GM21381 (cell line): Measurements from ENCODE around the gene UNC45A.

Source experiments
- ATAC-seq: cut with Tn5 transposase; IDR thresholded peaks from one replicate; pipeline ENCODE4 v1.9.1; 2021; ENCODE audit warnings: mild to moderate bottlenecking, moderate library complexity; ENCODE audit not compliant: unreplicated experiment

The UNC45A gene

DNA sequence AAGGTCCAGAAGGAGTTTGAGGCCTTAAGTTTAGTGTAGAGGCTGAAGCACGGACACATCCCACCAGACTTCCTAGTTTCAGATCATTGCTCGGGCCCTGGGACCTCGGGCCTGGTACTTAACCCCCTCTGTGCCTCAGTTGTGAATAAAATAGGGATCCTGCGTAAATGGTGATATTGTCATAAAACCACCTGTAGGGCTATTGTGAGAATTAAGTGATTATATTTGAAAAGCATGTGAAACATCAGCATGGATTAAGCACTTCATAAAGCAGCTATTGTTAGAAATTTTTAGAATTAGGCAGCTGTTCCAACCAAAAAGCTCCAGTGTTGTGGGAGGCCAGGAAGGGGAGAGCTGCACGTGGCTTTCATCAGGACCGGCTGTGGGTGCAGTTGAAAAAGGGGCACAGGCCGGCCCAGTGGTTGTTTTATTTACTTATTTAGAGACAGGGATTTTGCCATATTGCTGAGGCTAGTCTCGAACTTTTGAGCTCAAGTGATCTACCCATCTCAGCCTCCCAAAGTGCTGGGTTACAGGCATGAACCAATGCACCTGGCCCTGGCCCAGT is 24.0 kb downstream of the UNC45A start:
- no peak for ATAC-seq

GRCh38 chr15:90959894-90960293 is 24.8 kb downstream of the UNC45A start:
- no peak for ATAC-seq

DNA sequence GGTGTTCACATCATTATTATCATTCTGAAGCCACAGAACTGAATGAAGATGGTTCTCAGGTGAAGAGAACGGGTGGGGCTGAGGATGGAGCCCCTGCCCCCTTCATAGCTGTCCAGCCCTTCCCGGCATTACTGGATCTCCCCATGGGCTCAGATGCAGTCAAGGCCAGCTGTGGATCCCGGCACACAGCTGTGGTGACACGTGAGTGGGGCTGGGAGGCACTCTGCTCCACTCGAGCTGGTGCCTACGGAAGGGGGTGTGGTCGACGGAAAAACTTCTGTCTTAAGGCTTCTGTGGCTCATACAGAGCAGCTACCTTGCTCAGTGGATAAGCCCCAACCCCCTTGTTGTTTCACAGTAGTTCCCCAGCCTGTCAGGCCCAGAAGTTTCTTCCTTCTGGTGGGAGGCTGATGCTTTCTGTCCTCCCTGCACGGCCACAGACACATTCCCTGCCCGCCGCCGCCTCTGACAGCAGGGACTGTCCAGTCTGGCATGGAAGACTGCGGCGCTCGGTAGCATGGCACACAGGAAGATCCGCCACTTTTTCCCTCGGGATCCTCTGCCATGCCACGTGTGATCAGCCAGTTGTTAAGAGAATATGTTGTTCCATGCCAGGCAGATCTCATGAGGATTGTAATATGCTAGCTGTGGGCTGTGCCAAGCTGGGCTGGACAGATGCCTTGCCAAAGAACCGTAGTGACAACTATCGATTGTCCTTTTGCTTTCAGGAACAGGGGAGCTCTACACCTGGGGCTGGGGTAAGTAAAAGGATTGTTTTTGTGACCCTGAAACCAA is 25.4 kb downstream of the UNC45A start:
- no peak for ATAC-seq

DNA sequence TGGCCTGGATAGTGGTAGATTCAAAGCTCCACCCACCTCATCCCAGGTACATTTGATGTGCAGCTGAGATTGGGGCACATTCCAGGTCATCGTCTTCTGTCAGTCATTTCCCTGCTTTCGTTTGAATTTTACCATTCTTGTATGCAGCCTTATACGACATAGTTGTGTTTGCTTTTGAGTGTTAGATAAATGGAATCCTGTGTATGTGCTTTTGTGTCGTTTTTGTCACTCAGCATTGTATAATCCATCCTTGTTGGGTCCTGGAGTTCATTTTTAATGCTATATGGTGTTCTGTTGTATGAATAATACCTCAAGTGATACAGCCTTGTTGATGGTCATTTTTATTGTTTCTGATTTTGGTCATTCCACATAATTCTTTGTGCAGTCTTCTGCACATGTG is 26.9 kb downstream of the UNC45A start:
- ATAC-seq = no peak

DNA sequence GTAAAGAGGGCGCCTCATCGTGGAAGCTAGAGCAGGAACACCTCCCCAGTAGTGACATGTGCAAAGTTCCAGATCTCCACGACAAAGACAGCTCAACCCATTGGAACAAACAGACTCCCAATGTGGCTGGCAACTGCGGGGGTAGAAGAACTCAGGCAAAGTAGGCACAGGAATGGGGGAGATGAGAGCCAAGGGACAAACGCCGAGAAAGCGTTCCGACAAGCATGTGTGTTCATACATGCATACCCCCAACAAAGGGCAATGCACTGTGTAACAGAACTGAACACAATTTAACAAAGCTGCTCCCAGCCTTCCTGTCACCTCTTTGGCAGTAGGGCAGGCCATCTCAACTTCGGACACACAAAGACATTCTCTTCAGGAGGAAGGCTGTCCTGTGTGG is 31.2 kb downstream of the UNC45A start:
- no peak for ATAC-seq

DNA sequence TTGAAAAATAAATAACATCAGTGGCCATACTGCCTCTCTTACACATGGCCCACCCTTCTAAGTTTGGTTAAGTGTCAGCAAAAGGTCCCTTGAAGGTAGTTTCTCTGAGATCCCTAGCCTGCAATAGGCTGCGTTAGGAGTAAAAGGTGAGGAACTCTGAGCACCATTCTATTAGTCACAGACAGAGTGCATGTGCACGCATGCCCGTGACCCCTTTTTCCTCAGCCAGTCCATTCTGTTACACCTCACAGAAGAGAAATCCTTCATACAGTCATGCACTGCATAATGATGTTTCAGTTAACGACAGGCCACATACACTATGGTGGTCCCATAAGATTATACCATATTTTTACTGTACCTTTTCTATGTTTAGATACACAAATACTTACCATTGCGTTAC is 32.1 kb downstream of the UNC45A start:
- ATAC-seq = no peak

DNA sequence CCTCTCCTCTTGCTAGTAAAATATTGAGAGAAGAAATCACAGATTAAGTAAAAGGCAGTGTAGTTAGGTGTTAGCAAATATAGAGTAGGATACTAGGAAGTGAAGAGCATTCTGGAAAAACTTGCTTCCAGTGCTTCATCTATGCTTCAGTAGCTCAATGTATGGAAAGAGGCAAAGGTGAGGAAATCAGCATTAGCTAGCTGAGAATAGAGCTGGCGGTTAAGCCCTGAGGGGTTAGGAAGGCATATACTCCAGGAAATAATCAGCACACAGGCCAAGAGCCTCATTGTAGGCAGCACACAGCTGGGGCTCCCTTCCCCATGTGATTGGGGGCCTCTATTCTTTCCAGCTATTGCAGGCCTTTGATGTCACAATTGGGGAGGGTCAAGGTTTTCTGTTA is 33.3 kb downstream of the UNC45A start:
- ATAC-seq = no peak

DNA sequence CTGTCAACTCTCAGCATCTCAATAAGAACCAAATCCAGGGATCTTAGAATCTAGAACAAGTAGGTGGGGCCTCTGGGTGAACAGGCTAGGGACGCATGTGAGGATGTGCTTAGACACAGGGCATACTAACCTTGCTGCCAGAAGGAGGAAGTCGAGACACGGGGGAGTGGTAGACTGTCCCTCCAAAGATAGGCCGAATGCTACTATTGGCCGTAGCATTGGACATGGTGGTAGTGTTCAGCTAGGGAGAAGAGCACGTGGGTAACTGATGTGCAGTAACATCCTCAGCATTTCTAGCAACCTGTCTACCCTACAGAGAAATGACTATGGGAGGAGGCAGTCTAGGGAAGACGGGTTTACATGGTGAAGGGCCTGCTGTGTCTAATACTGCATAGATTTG is 35.2 kb downstream of the UNC45A start:
- no peak for ATAC-seq

DNA sequence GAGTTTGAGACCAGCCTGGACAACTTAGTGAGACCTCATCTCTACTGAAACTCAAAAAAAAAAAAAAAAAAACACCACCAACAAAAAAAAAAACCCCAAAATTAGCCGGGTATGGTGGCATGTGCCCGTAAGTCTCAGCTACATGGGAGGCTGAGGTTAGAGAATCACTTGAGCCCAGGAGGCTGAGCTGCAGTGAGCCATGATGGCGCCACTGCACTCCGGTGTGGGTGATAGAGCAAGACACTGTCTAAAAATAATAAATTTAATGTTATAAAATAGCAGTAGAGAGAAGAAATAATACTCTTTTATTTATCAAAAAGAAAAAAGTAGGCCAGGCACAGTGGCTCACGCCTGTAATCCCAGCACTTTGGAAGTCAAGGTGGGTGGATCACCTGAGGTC is 37.0 kb downstream of the UNC45A start:
- ATAC-seq = no peak

GRCh38 chr15:90974216-90974615 is 39.1 kb downstream of the UNC45A start:
- no peak for ATAC-seq

DNA sequence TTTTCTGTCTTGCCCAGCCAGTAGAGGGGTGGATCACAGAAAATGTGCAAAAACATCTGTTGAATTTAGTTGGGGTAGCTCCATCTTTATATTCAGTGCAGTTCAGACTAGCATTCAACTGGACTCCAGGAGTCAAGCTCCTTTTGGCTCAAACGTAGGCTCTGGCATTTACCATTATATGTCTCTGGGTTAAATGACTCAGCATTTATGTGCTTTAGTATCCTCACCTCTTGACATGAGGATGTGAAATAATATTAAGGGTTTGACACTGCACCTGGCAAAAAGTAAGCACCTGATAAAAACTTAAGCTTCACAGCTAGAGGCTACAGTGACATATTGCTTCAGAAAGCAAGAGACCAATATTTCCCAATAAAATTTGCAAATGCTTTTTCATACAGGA is 44.5 kb downstream of the UNC45A start:
- ATAC-seq = no peak

DNA sequence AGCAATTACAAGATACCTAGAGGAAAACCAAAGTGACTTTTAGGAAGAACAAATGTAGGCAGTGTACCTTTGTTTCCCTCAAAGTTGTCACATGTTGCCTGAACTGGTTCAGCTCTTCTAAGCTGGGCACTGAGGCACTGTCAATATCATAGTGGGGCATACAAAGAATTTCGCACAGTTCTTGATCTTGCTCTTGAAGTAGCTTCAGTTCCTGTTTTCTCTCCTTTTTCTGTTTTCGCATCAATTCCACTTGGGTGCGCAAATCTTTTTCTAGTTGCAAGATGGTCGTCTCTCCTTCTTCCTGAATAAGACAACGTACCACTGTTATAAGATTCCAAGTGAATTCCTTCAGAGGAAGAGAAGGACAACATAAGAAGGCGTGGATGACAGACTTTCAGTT is 46.6 kb downstream of the UNC45A start:
- peak; percentile 65 for ATAC-seq

- peak; percentile 27 for ATAC-seq
Measured at GRCh38 chr15:90982135-90982534, 47.0 kb downstream of the UNC45A start.

DNA sequence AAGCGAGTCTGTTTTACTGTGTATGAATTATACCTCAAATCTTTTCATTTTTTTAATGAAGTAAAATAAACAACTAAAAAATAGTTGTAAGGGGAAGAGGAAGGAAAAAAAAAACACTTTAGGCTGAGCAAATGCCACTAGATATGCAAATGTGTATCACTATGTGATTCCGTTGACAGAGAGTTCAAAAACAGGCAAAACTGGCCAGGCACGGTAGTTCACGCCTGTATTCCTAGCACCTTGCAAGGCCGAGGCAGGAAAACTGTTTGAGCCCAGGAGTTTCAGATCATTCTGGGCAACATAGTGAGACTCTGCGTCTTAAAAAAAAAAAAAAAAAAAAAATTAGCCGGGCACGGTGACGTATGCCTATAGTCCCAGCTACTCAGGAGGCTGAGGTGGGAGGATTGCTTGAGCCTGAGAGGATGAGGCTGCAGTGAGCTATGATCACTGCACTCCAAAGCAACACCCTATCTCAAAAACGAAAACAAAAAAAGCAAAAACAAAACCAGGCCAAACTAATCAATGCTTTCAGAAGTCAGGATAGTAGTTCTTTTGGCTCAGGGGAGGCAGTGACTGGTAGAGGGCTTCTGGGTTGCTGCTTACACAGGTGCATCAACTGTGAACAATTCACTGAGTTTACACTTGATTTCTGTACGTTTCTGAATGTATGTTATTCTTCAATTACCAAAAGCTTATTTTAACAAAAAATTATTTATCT is 51.9 kb downstream of the UNC45A start:
- ATAC-seq = peak; percentile 44

GRCh38 chr15:90987561-90988141 is 52.6 kb downstream of the UNC45A start:
- no peak for ATAC-seq

- no peak for ATAC-seq
Measured at GRCh38 chr15:90988296-90988695, 53.2 kb downstream of the UNC45A start.

- no peak for ATAC-seq
Measured at GRCh38 chr15:90989040-90989768, 54.1 kb downstream of the UNC45A start.

DNA sequence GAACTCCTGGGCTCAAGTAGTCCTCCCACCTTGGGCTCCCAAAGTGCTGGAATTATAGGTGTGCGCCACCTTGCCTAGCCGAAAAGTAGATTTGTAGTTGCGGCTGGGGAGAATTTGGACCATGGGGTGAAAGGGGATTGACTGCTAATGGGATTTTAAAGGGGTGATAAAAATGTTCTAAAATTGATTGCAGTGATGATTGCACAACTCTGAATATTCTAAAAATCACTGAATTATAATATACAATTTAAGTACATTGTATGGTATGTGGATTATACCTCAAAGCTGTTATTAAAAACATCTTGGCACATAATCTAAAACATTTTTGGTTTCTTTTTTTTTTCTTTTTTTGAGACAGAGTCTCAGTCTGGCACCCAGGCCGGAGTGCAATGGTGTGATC is 55.4 kb downstream of the UNC45A start:
- ATAC-seq = no peak

GRCh38 chr15:90991587-90992285 is 56.7 kb downstream of the UNC45A start:
- no peak for ATAC-seq

GRCh38 chr15:90994059-90994416 is 59.0 kb downstream of the UNC45A start:
- peak; percentile 10 for ATAC-seq
